ENCODE data around the gene CALR.
"Not testable (repeated sequence)": the region's sequence is repeated elsewhere in the genome, so short reads cannot be mapped to it uniquely, and the experiment has no call there.

Gene CALR

GRCh38 chr19:12933287-12934072 lies 4.9 kb upstream of the CALR start, which contains the start of gene FARSA:
TSS of gene FARSA (minus strand) at chr19:12933711. CDS start at chr19:12933696, 15 bp downstream.
- DNase-seq (ENCODE audit: low read depth in 2 of 2): peak; percentile 82 to 86

- DNase-seq (ENCODE audit: low read depth in 2 of 2): no peak
These were observed 3.3 kb upstream of the CALR start for GRCh38 chr19:12935071-12935470.

- DNase-seq (ENCODE audit: low read depth in 2 of 2): no peak
These were observed 1.8 kb upstream of the CALR start for GRCh38 chr19:12936582-12936981.

GRCh38 chr19:12937093-12937926 lies 1.1 kb upstream of the CALR start:
- no peak for DNase-seq (ENCODE audit: low read depth in 2 of 2)

- DNase-seq (ENCODE audit: low read depth in 2 of 2): no peak
These were observed 581 bp downstream of the CALR start for GRCh38 chr19:12938779-12939601.

GRCh38 chr19:12939975-12940423 lies 1.6 kb downstream of the CALR start:
- DNase-seq (ENCODE audit: low read depth in 2 of 2): no peak

- no peak for DNase-seq (ENCODE audit: low read depth in 2 of 2)
These were observed 2.5 kb downstream of the CALR start for GRCh38 chr19:12940897-12941296.

GRCh38 chr19:12943437-12944044 lies 5.1 kb downstream of the CALR start:
- DNase-seq (ENCODE audit: low read depth in 2 of 2): no peak

- DNase-seq (ENCODE audit: low read depth in 2 of 2): no peak
These were observed 5.8 kb downstream of the CALR start for GRCh38 chr19:12944104-12944674.

GRCh38 chr19:12945479-12946091 lies 7.2 kb downstream of the CALR start, which contains the start of gene RAD23A:
TSS of gene RAD23A (plus strand) at chr19:12945862. CDS start at chr19:12945949, 87 bp downstream.
- DNase-seq (ENCODE audit: low read depth in 2 of 2): peak; percentile 99

GRCh38 chr19:12946092-12946721 lies 7.8 kb downstream of the CALR start:
- peak; percentile 40 to 43 for DNase-seq (ENCODE audit: low read depth in 2 of 2)

- DNase-seq (ENCODE audit: low read depth in 2 of 2): no peak
These were observed 8.5 kb downstream of the CALR start for GRCh38 chr19:12946731-12947496.

GRCh38 chr19:12947702-12948611 lies 9.5 kb downstream of the CALR start:
- DNase-seq (ENCODE audit: low read depth in 2 of 2): no peak

GRCh38 chr19:12948612-12949362 lies 10.4 kb downstream of the CALR start:
- DNase-seq (ENCODE audit: low read depth in 2 of 2): no peak

GRCh38 chr19:12949363-12950283 lies 11.2 kb downstream of the CALR start:
- no peak for DNase-seq (ENCODE audit: low read depth in 2 of 2)

GRCh38 chr19:12952050-12952449 lies 13.6 kb downstream of the CALR start:
- not testable (repeated sequence) for DNase-seq (ENCODE audit: low read depth in 2 of 2)

Data from stimulated activated CD8-positive, alpha-beta memory T cell treated with anti-CD3 and anti-CD28 coated beads, Interleukin-2, amount 100 ng/mL, for 48 hours (primary cell).